Pulmonary artery endothelial cell (primary cell): ENCODE data around the gene BOD1L1. TPM values are rescaled to one million over a fixed set of nuclear protein-coding genes. Genes with fewer than 3 reads are reported as not detected.

Experiments used
- DNase-seq: peaks from one replicate; pipeline ENCODE4 v3.0.0-alpha.2; 2011; ENCODE audit warnings: low read depth, low spot score
- total RNA-seq: library from RNA; depleted of rRNA; stranded (reverse); fragments of >200 nt; gene quantifications from 2 replicates; pipeline ENCODE4 v1.2.3, GENCODE V29; 2014

Gene BOD1L1
- total RNA-seq, 1 donor from 2014 or later = 29.7 TPM

GRCh38 chr4:13526658-13527057, 100.9 kb downstream of the BOD1L1 start:
- DNase-seq = no peak

GRCh38 chr4:13525606-13526281, 101.8 kb downstream of the BOD1L1 start:
- DNase-seq = no peak

DNA sequence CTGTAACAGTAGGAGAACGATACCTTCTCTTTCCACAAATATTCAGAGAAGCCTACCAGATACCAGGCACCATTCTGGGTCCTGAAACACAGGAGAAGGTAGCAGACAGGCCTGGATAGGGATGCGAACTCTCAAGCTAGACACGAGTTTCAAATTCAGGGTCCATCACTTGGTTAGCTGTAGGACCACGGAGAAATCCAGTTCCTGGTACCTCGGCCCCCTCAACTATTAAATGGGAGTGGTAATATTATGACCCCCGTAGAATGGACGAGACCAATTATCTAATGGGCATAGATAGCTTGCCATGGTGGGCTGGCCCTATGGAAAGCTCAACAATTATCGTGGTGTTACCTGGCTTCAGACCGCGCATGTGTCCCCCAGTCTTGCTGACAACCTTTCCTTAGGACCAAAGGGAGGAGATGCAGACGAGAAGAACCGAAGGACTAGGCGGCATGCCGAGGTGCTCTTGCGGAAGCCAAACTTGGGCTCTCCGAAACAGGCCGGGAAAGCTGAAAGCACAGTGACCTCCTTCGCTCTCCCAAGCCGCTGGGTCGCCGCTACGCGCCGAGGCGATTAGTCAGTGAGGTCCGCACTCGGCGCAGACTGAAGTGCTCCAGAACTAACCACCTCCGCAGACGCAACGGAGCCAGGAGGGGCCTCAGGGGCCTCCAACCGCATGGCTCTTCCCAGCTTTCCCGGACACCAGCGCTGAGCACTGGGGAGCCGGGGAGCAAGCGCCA, 102.9 kb downstream of the BOD1L1 start:
- no peak for DNase-seq

DNA sequence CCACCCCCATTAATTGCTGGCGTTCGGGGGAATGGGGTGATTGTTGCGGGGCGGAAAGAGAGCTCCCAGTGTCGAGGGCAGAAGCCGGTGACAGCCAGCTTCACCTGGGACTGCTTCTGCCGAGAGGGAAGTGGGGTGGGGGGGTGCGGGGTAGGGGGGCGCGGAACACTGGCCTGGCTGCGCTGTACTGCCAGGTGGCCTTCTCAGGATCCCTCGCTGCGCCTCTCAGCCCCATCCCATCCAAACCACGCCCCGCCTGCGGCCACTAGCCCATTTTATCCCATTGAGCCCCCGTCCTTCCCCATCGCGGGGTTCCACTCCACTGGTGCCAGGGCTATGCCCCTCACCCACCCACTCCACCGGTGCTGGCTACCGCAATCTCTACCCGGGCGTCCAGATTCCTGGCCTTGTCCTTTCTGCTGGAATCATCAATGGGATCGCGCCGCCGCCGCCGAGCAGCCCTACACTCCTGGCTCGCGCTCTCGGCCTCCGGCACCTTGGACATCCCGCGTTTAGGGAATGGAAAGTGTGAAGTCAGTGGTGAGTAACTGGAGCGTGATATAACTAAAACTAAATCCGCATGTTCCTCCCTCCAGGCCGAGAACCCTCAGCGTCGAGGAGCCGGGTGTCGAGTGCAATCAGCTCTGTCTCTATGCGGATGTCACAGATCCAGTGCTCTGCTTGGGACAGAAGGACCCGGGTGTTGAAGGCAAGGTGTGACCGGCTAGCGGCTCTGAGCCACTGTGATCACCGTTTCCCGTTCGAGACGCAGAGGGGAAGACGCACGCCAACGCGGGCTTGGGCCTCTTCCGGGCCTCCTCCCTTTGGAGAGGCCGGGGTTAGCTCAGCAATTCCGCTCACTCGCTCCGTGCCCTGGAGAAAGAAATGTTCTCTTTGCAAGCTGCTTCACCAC, 103.7 kb downstream of the BOD1L1 start:
- no peak for DNase-seq

GRCh38 chr4:13523105-13523477, 104.4 kb downstream of the BOD1L1 start:
- no peak for DNase-seq

DNA sequence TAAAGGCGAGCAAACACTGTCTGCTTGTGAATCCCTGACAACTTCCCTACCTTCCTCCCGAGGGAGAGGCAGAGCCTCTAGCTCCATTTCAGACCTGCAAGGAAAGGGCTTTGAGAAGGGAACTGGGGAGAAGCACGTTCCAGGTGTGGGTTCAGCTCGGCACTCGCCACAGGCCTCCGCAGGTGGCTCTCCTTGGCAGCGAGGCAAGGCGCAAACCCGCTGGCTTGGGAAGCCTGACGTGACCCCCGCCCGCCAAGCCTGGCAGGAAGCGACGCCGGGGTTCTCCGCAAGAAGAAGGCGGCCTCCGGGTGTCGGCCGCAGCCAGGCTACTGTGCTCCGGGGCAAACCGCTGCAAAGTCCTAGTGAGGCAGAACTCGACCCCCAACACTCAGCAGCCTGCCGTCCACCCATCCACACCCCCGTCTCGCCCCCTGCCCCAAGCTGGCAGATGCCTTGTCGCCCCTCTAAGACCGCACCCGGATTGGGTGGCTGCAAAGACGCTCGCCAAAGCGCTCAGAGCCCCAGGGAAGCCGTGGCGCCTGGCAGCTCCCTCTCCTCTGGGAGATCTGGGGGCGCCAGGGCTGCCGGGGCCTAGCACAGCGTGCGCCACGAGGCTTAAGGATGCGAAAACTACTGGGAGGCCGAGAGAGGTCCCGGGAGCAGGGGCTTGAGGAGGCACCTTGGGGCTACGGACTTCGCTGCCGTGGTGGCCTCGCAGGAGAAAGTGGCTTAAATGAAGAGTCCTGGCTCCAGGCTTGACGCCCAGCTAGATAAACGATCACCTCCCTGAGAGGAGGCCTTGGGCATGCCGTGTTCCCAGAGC, 105.0 kb downstream of the BOD1L1 start:
- no peak for DNase-seq

DNA sequence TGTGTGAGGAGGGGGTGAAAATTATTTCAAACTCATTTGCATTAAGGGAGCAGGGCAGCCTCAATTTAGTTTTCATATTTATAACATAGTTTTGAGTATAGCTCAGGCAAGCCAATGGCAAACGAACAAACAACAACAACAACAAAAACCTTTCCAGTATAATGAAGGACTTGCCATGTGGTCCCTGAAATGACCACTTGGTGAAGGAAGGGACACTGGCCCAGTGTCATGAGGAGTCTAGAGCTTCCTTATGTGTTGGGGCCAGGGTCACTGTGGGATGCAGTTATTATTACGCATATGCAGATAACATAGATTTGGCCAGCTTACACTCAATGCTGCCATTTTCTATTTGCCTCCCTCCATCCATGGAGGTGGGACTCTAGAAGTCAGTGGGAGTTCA, 106.5 kb downstream of the BOD1L1 start:
- no peak for DNase-seq

Other genes starting within 250 kb of the BOD1L1 start
- gene RAB28, start 143.4 kb downstream of the BOD1L1 start, total RNA-seq = 12.7 and 14.0 TPM in 2 replicates
- gene NKX3-2, start 83.2 kb downstream of the BOD1L1 start, total RNA-seq = not detected in 2 replicates